H1 (cell line): ENCODE data around the gene CDK5R2. TPM values are rescaled to one million over a fixed set of nuclear protein-coding genes. Genes with fewer than 3 reads are reported as not detected.

Experiments
- CTCF ChIA-PET: fragments of 300-600 bp; sonication (Branson Sonifier 250); formaldehyde crosslinking; loops from one replicate; lab custom pipeline; 2021; ENCODE audit not compliant: partially characterized antibody; lab: Charles Lee
- POLR2A ChIA-PET: fragments of 300-600 bp; sonication (Branson Sonifier 250); formaldehyde crosslinking; loops from one replicate; lab custom pipeline; 2021; ENCODE audit warnings: inconsistent platforms; ENCODE audit not compliant: partially characterized antibody; lab: Charles Lee
- DNase-seq, 2 experiments: peaks; one replicate each; pipeline versions ENCODE4 v3.0.0 to v3.0.0-alpha.2; 2010 to 2022; ENCODE audit warnings: low spot score in 2 of 2, low read depth in 1 of 2, mixed read lengths in 1 of 2
- FAIRE-seq: peaks from 2 replicates; lab custom pipeline; 2011; peaks lifted over from hg19 to GRCh38; lab: Jason Lieb, UNC
- H2AFZ ChIP-seq: 2 replicates; pipeline ENCODE4 v1.8.1; 2012; ENCODE audit warnings: low read length, inconsistent platforms
- H2AK5ac ChIP-seq: 2 replicates; pipeline ENCODE4 v1.6.1; 2013; ENCODE audit warnings: low read depth, low read length
- H2BK120ac ChIP-seq: replicated peaks from 2 replicates; pipeline ENCODE3; 2013; ENCODE audit warnings: low read depth, low read length, inconsistent platforms
- H2BK12ac ChIP-seq: 2 replicates; pipeline ENCODE4 v1.6.1; 2013; ENCODE audit warnings: low read depth, low read length
- H2BK15ac ChIP-seq: 2 replicates; pipeline ENCODE4 v1.6.1; 2013; ENCODE audit warnings: low read length
- H2BK20ac ChIP-seq: 2 replicates; pipeline ENCODE4 v1.6.1; 2013; ENCODE audit warnings: low read length
- H2BK5ac ChIP-seq: 2 replicates; pipeline ENCODE4 v1.6.1; 2013; ENCODE audit warnings: low read depth, low read length
- H3K14ac ChIP-seq: 2 replicates; pipeline ENCODE4 v1.6.1; 2013; ENCODE audit warnings: inconsistent platforms; ENCODE audit not compliant: insufficient read length
- H3K18ac ChIP-seq: 2 replicates; pipeline ENCODE4 v1.6.1; 2013; ENCODE audit warnings: low read length; ENCODE audit errors: extremely low read depth
- H3K23ac ChIP-seq: 2 replicates; pipeline ENCODE4 v1.6.1; 2013; ENCODE audit warnings: inconsistent platforms; ENCODE audit not compliant: insufficient read length
- H3K23me2 ChIP-seq: 2 replicates; pipeline ENCODE4 v1.6.1; 2013; ENCODE audit warnings: low read depth, low read length
- H3K27ac ChIP-seq: 2 replicates; pipeline ENCODE4 v1.6.1; 2011; ENCODE audit warnings: low read depth, low read length, inconsistent platforms
- H3K27me3 ChIP-seq, 4 experiments: replicated peaks in 1 of 4; 1 replicate in 1 of 4; 2 replicates in 3 of 4; pipeline versions ENCODE4 v1.6.1 to v1.8.1; 2011 to 2013; ENCODE audit warnings: low read length in 3 of 4, mild to moderate bottlenecking in 3 of 4, inconsistent platforms in 2 of 4, mixed read lengths in 2 of 4, moderate library complexity in 1 of 4; ENCODE audit not compliant: control insufficient read depth in 3 of 4, insufficient read depth in 3 of 4; ENCODE audit errors: extremely low read depth in 1 of 4
- H3K36me3 ChIP-seq, 4 experiments: 2 replicates each; pipeline versions ENCODE4 v1.6.1 to v1.8.1; 2011 to 2013; ENCODE audit warnings: mild to moderate bottlenecking in 4 of 4, low read length in 3 of 4, moderate library complexity in 2 of 4, control low read depth in 1 of 4, inconsistent platforms in 1 of 4; ENCODE audit not compliant: insufficient read depth in 4 of 4, control insufficient read depth in 2 of 4
- H3K4ac ChIP-seq: replicated peaks from 2 replicates; pipeline ENCODE3; 2013; ENCODE audit warnings: low read length, low read depth, mixed read lengths, inconsistent platforms; ENCODE audit not compliant: insufficient read length
- H3K4me1 ChIP-seq, 4 experiments: replicated peaks in 1 of 4; 1 replicate in 1 of 4; 2 replicates in 3 of 4; pipeline versions ENCODE4 v1.6.1 to v1.8.1; 2011 to 2013; ENCODE audit warnings: low read length in 3 of 4, inconsistent platforms in 2 of 4, mixed read lengths in 1 of 4; ENCODE audit not compliant: insufficient read depth in 4 of 4, control insufficient read depth in 3 of 4
- H3K4me2 ChIP-seq, 2 experiments: 2 replicates each; pipeline versions ENCODE4 v1.6.1 to v1.8.1; 2011 to 2013; ENCODE audit warnings: low read depth in 2 of 2, low read length in 2 of 2, control low read depth in 1 of 2, inconsistent platforms in 1 of 2, mild to moderate bottlenecking in 1 of 2; ENCODE audit not compliant: insufficient read depth in 1 of 2
- H3K4me3 ChIP-seq, 4 experiments: fragments of 200-600, 300-600 bp in 1 of 4; sonication (generic), shearing (Covaris generic), sonication (Bioruptor Twin) in 1 of 4; 2 replicates each; pipeline versions ENCODE4 v1.5.1 to v1.8.1; 2011 to 2016; ENCODE audit warnings: low read length in 4 of 4, low read depth in 3 of 4, control low read depth in 2 of 4, inconsistent platforms in 2 of 4, mild to moderate bottlenecking in 2 of 4, mixed read lengths in 1 of 4, moderate library complexity in 1 of 4; ENCODE audit not compliant: insufficient read depth in 2 of 4; ENCODE audit errors: extremely low read depth in 1 of 4
- H3K56ac ChIP-seq: replicated peaks from 2 replicates; pipeline ENCODE3; 2013; ENCODE audit warnings: low read depth, mild to moderate bottlenecking, mixed read lengths, low read length, inconsistent platforms; ENCODE audit not compliant: insufficient read length
- H3K79me1 ChIP-seq: 2 replicates; pipeline ENCODE4 v1.6.1; 2013; ENCODE audit warnings: low read depth, low read length, control low read depth
- H3K79me2 ChIP-seq, 2 experiments: 2 replicates each; pipeline versions ENCODE4 v1.6.1 to v1.8.1; 2012 to 2013; ENCODE audit warnings: low read length in 2 of 2, mild to moderate bottlenecking in 2 of 2, inconsistent platforms in 1 of 2; ENCODE audit not compliant: insufficient read depth in 2 of 2, control insufficient read depth in 1 of 2
- H3K9ac ChIP-seq, 4 experiments: replicated peaks in 1 of 4; 1 replicate in 1 of 4; 2 replicates in 3 of 4; pipeline versions ENCODE4 v1.6.1 to v1.8.1; 2011 to 2013; ENCODE audit warnings: low read depth in 3 of 4, low read length in 3 of 4, control low read depth in 2 of 4, mild to moderate bottlenecking in 2 of 4, moderate library complexity in 2 of 4, inconsistent platforms in 1 of 4; ENCODE audit errors: extremely low read depth in 1 of 4
- H3K9me3 ChIP-seq, 2 experiments: 2 replicates each; pipeline versions ENCODE4 v1.6.1 to v1.8.1; 2012 to 2013; ENCODE audit warnings: mild to moderate bottlenecking in 2 of 2, moderate library complexity in 2 of 2, control low read depth in 1 of 2, inconsistent platforms in 1 of 2, low read depth in 1 of 2, low read length in 1 of 2, mixed read lengths in 1 of 2; ENCODE audit not compliant: insufficient read depth in 2 of 2
- H4K20me1 ChIP-seq, 2 experiments: replicated peaks in 1 of 2; 2 replicates each; pipeline versions ENCODE3 to v1.8.1; 2011 to 2013; ENCODE audit warnings: inconsistent platforms in 2 of 2, low read length in 2 of 2, mild to moderate bottlenecking in 1 of 2; ENCODE audit not compliant: insufficient read depth in 2 of 2, control insufficient read depth in 1 of 2
- H4K5ac ChIP-seq: 2 replicates; pipeline ENCODE4 v1.6.1; 2013; ENCODE audit warnings: low read length, low read depth, mixed read lengths, inconsistent platforms; ENCODE audit not compliant: insufficient read length
- H4K8ac ChIP-seq: 2 replicates; pipeline ENCODE4 v1.8.0; 2013; ENCODE audit warnings: mild to moderate bottlenecking, moderate library complexity, low read length, inconsistent platforms; ENCODE audit not compliant: insufficient read depth; ENCODE audit errors: extremely low read depth
- H4K91ac ChIP-seq: replicated peaks from 2 replicates; pipeline ENCODE3; 2013; ENCODE audit warnings: low read length, mixed read lengths, inconsistent platforms; ENCODE audit not compliant: insufficient read length
- ASH2L ChIP-seq: fragments of 200-600, 300-600 bp; sonication (generic); IDR thresholded peaks from one replicate; pipeline ENCODE4 v1.7.1; 2017; ENCODE audit warnings: low read length
- CBX5 ChIP-seq: fragments of 300-800, 300-1000 bp; sonication (generic); IDR thresholded peaks from 2 replicates; pipeline ENCODE4 v1.7.1; 2016; ENCODE audit warnings: antibody characterized with exemption, low read length, low read depth
- CTBP2 ChIP-seq: IDR thresholded peaks from 2 replicates; pipeline ENCODE4 v1.7.0; 2011; ENCODE audit warnings: borderline replicate concordance, mild to moderate bottlenecking, moderate library complexity, mixed read lengths, low read length; ENCODE audit not compliant: insufficient read depth, insufficient read length
- KDM1A ChIP-seq: fragments of 200-600, 300-600 bp; sonication (generic); IDR thresholded peaks from 2 replicates; pipeline ENCODE4 v1.7.1; 2016; ENCODE audit warnings: mild to moderate bottlenecking, low read length, borderline replicate concordance
- POU5F1 ChIP-seq: IDR thresholded peaks from 2 replicates; pipeline ENCODE4 v1.6.1; 2011; ENCODE audit warnings: low read depth, mild to moderate bottlenecking, low read length, moderate library complexity
- SIN3A ChIP-seq, 2 experiments: IDR thresholded peaks in 1 of 2; conservative IDR thresholded peaks in 1 of 2; 2 replicates each; pipeline ENCODE4 v1.6.1; 2011 to 2012; ENCODE audit warnings: low read length in 2 of 2, improper control_type of control experiment in 1 of 2, low read depth in 1 of 2, mild to moderate bottlenecking in 1 of 2
- SUZ12 ChIP-seq: fragments of 200-600 bp; sonication (generic); IDR thresholded peaks from 2 replicates; pipeline ENCODE4 v1.6.1; 2012; ENCODE audit warnings: mild to moderate bottlenecking, inconsistent platforms, low read length, moderate library complexity, mixed read lengths
- TCF12 ChIP-seq: IDR thresholded peaks from 2 replicates; pipeline ENCODE4 v1.6.1; 2011; ENCODE audit warnings: low read depth, mild to moderate bottlenecking, low read length
- TEAD4 ChIP-seq: IDR thresholded peaks from 2 replicates; pipeline ENCODE4 v1.6.1; 2012; ENCODE audit warnings: low read depth, low read length, inconsistent platforms, mixed read lengths
- WGBS, 2 experiments: shearing (Covaris generic) in 1 of 2; methylation state at CpG; one replicate each; pipeline versions ENCODE4 v1.1.6 to v1.1.7; 2013 to 2015; ENCODE audit warnings: low lambda C conversion rate in 2 of 2, mixed read lengths in 2 of 2, inconsistent platforms in 1 of 2, low coverage in 1 of 2, missing lambda C conversion rate in 1 of 2; ENCODE audit not compliant: insufficient replicate concordance in 2 of 2, insufficient coverage in 1 of 2, insufficient read length in 1 of 2; ENCODE audit errors: extremely low coverage in 1 of 2, missing lambda C conversion rate in 1 of 2; 5-methylcytosine and 5-hydroxymethylcytosine counted together
- polyA plus RNA-seq, 7 experiments: library from polyadenylated mRNA; depleted of rRNA in 3 of 7; stranded (reverse) in 5 of 7; unstranded in 2 of 7; fragments of >200 nt in 5 of 7; fragments of 200-250 nt in 2 of 7; gene quantifications; 1 replicate in 5 of 7; 2 replicates in 1 of 7; 4 replicates in 1 of 7; pipeline versions ENCODE4 v1.2.1 to v1.2.3, GENCODE V29; 2011 to 2013; ENCODE audit warnings: missing spikeins in 2 of 7, mixed read lengths in 2 of 7
- total RNA-seq: library from RNA; stranded (reverse); fragmentation: NEBNext Ultra II Directional; extraction: Animal tissue kit (Norgen Biotek cat#: 25700); gene quantifications from 2 replicates; pipeline ENCODE4 v1.2.1, GENCODE V29; 2021

The CDK5R2 gene
- total and polyA plus RNA-seq, 2 of the 8 experiments (the other 6 are each of a cell fraction or from before 2014, with no cell fraction given): 0.14 TPM; not detected in 1

GRCh38 chr2:218999881-219000568 is 40.6 kb downstream of the CDK5R2 start:
- H2AK5ac ChIP-seq: 0 out of 2 replicates have a peak overlapping the region, but pooled peaks have one; percentile 75
- no peak overlapping the region for H3K23ac ChIP-seq
- H3K4ac ChIP-seq: no peak overlapping the region
- no peak overlapping the region for H2BK12ac ChIP-seq
- DNase-seq (peak in 1 of 2 experiments; percentile 69), FAIRE-seq (no peak)
- H3K18ac ChIP-seq: no peak overlapping the region
- peaks cover 12% of the 10 kb centered on the region; the same call in 1 of the 2 replicates for H3K23me2 ChIP-seq
- peaks cover 91 to 98% (median 96%) of the 10 kb centered on the region in 4 experiments for H3K27me3 ChIP-seq
- no peak overlapping the region for H3K14ac ChIP-seq
- 0 out of 8 replicates have a peak, but pooled peaks cover 0 to 5% (median 0%) of the 10 kb centered on the region in 4 experiments for H3K36me3 ChIP-seq
- no peaks in the 10 kb centered on the region for H3K9me3 ChIP-seq
- peak overlapping the region; percentile 43; the same call in 1 of the 2 replicates for H2BK20ac ChIP-seq
- H2BK5ac ChIP-seq: no peak overlapping the region
- WGBS, 2 experiments: 0% methylated on average over 5 of the region's 9 CpGs; no CpG with 5 or more reads in 1 of the 2 experiments
- no peaks in the 10 kb centered on the region for H3K79me2 ChIP-seq
- peak overlapping the region; percentile 88; the same call in 1 of the 2 replicates for H2BK15ac ChIP-seq
- H3K27ac ChIP-seq: no peak overlapping the region
- H2AFZ ChIP-seq: no peak overlapping the region
- H3K4me1 ChIP-seq: peaks cover 0 to 36% (median 24%) of the 10 kb centered on the region in 4 experiments; a peak in 6 of 7 replicates
- H3K9ac ChIP-seq: no peak overlapping the region
- no peak overlapping the region for H4K5ac ChIP-seq
- ChIA-PET CTCF (interaction anchor here (0.6 to 19.5 kb wide), 9 partner anchors 9 to 198 kb away, joined by 3 to 284 read pairs (median 3); partner anchors contain the start of genes FEV and IHH), POLR2A (interaction anchor here (0.9 to 1.8 kb wide), 2 partner anchors 15 to 119 kb away, joined by 3 read pairs; partner anchors contain the start of gene FEV)
- H4K8ac ChIP-seq: no peak overlapping the region; the same call in 1 of the 2 replicates
- TF ChIP-seq SIN3A (conservative IDR thresholded peaks at IDR 0.05 in 1 of 2, IDR thresholded peaks at IDR 0.05 in 1 of 2; ENCODE audit: low read depth in 1 of 2, low read length in 2 of 2) (peak in 1 of 2 experiments; percentile 40; a peak in 1 of 4 replicates), SUZ12 (peak; percentile 14; the same call in 1 of the 2 replicates), KDM1A (peak; percentile 32; the same call in 1 of the 2 replicates), TCF12 (0 out of 2 replicates have a peak, but pooled peaks have one; percentile 63), CTBP2 (peak; percentile 67), POU5F1 (no peak), TEAD4 (no peak), ASH2L (peak; percentile 67), CBX5 (no peak)
- no peak overlapping the region for H2BK120ac ChIP-seq
- peak overlapping the region; percentile 52 to 60 for H3K4me2 ChIP-seq
- no peaks in the 10 kb centered on the region for H3K79me1 ChIP-seq
- peak overlapping the region in 2 of 4 experiments; percentile 3 to 42; a peak in 4 of 8 replicates for H3K4me3 ChIP-seq
- H4K20me1 ChIP-seq: peaks cover 12 to 16% of the 10 kb centered on the region in 2 experiments
- no peak overlapping the region for H3K56ac ChIP-seq
- H4K91ac ChIP-seq: no peak overlapping the region
